Islet of Langerhans (tissue), 1 donor: ENCODE results near the gene SLC26A8.
"Not testable (repeated sequence)": the region's sequence is repeated elsewhere in the genome, so short reads cannot be mapped to it uniquely, and the experiment has no call there.

Experiments
- FAIRE-seq: peaks from one replicate; lab custom pipeline; 2011; peaks lifted over from hg19 to GRCh38; lab: Jason Lieb, UNC

The SLC26A8 gene

GRCh38 chr6:35911871-35912653, 112.4 kb downstream of the SLC26A8 start:
- FAIRE-seq = no peak

DNA sequence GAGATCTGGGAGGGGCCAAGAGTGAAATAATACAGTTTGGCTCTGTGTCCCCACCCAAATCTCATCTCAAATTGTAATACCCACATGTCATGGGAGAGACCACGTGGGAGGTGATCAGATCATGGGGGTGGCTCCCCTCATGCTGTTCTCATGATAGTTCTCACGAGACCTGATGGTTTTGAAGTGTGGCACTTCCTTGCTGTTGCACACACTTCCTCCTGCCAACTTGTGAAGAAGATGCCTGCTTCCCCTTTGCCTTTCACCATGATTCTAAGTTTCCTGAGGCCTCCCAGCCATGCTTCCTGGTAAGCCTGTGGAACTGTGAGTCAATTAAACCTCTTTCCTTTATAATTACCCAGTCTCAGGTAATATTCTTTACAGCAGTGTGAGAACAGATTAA, 114.9 kb downstream of the SLC26A8 start:
- FAIRE-seq = not testable (repeated sequence)

DNA sequence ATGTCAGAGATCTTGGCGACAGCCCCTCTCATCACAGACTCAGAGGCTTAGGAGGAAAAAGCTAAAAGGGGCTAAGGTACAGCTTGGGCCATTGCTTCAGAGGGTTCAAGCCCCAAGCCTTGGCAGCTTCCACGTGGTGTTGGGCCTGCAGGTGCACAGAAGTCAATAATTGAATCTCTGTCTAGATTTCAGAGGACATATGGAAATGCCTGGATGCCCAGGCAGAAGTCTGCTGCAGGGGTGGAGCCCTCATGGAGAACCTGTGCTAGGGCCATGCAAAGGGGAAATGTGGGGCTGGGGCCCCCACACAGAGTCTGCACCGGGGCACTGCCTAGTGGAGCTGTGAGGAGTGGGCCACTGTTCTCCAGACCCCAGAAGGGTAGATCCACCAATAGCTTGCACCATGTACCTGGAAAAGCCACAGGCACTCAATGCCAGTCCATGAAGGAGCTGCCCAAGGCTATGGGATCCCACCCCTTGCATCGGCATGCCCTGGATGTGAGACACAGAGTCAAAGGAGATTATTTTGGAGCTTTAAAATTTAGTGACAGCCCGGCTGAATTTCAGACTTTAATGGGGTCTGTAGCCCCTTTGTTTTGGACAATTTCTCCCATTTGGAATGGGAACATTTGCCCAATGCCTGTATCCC, 115.6 kb downstream of the SLC26A8 start:
- not testable (repeated sequence) for FAIRE-seq

- FAIRE-seq = no peak
Measured at GRCh38 chr6:35907750-35908149, 116.7 kb downstream of the SLC26A8 start.

DNA sequence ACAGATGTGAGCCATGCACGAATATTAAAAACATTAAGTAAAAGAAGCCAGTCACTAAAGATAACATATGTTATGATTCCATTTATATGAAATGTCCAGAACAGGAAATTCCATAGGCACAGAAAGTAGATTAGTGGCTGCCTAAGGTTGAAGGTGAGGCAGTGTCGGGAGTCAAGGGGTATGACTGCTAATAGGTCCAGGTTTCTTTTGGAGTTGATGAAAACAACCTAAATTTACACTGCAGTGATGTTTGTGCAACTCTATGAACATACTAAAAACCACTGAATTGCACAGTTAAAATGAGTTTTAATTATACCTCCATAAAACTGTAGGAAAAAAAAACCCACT, 118.0 kb downstream of the SLC26A8 start:
- FAIRE-seq = no peak

- no peak for FAIRE-seq
Measured at GRCh38 chr6:35905841-35906498, 118.5 kb downstream of the SLC26A8 start.

DNA sequence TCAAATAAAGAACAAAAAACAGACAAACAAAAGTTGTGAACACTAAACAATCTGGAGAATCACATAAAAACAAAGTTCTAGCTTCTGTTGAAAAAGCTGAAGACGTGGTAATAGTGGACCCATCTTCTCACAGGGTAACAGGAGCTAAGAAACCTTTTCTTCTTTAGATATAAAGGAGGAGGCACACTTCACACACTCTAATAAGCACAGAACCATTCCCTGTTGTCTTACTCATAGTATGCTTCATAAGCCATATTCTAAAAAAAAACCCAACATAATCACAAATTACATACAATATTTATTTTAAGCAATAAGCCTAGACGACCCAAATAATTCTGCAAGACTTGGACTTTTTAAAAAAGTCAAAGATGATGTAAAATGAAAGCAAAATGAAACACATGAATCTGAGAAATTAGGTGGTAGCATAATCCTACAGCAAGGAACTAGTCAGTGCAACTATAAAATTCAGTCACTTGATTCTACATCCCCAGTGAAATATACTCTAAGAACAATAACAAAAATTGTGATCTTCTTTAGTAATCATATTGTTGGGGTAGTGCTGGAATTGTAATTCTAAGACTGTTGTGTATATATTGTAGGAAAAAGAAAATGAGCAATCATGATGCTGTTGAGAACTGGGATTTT, 119.2 kb downstream of the SLC26A8 start:
- no peak for FAIRE-seq

DNA sequence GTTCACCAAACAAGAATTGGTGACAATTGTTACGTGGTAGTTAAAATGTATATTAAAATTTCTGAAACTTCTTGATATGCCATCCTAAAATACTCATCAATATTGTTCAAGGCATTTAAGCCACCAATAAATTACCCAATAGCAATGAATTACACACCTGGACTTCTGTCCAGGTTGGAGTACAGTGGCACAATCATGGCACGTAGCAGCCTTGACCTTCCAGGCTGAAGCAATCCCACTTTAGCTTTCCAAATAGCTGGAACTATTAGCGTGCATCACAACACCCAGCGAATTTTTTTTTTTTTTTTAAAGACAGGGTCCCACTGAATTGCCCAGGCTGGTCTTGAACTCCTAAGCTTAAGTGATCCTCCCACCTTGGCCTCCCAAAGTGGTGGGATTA, 120.8 kb downstream of the SLC26A8 start:
- no peak for FAIRE-seq

DNA sequence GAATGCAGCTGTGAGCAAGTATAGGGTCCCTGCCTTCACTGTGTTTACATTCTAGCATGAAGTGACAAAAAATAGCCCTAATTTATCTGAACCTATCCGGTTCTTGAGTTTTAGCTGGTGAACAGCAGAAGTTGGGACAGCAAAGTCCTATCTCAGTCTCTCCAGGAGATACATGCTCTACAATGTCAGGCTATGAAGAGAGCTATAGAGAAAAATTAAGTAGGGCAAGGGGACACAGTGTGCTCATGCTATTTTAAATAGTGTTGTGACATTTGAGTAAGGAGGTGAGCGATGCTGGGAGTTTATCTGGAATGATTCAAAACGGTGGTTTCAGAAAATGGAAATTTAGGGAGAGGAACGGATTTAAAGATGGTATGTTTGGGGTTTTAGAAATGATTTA, 124.0 kb downstream of the SLC26A8 start:
- no peak for FAIRE-seq

DNA sequence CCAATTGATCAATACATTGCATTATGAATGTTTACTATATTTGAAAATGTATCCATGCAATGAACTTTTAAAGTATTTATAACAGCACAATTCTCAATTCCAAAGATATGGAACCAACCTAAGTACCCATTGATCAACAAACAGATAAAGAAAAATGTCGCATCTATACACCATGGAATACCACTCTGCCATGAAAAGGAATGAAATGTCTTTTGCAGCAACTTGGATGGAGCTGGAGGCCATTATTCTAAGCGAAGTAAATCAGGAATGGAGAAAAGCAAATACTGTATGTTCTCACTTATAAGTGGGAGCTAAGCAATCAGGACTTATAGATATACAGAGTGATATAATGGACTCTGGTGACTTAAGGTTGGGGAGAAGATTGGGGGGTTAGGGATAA, 126.4 kb downstream of the SLC26A8 start:
- FAIRE-seq = no peak

DNA sequence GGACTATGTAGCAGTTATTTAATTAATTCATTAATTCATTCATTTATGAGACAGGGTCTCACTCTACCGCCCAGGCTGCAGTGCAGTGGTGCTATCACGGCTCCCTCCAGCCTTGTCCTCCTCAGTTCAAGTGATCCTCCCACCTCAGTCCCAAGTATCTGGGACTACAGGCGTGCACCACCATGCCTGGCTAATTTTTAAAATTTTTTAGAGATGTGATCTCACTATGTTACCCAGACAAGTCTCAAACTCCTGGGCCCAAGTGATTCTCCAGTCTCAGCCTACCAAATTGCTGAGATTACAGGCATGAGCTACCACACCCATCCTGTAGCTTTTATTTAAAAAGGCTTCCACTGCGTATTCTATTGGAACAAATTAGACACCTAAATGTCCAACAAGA, 127.0 kb downstream of the SLC26A8 start:
- no peak for FAIRE-seq

- FAIRE-seq = no peak
Measured at GRCh38 chr6:35897036-35897435, 127.4 kb downstream of the SLC26A8 start.

GRCh38 chr6:35896228-35896627, 128.2 kb downstream of the SLC26A8 start:
- FAIRE-seq = no peak

DNA sequence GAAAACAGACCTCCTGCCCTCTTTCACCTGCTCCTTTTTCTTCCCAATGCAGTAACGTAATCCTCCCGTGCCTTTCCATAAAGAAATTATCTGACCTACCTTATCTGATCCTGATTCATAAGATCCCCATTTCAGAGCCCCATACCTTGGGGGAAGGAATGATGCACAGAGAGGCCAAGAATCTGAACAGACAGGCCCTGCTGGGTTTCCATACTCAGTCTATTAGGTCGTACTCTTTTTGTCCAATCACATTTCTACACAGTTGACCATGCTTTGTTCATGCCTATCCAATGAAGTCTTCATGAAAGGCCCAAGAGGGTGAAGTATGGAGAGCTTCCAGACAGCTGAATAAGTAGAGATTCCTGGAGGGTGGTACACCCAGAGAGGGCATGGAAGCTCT, 128.9 kb downstream of the SLC26A8 start:
- no peak for FAIRE-seq

GRCh38 chr6:35894776-35895175, 129.7 kb downstream of the SLC26A8 start:
- no peak for FAIRE-seq
